OCI-LY7 (cell line): ENCODE results near the gene NUP93. TPM values are rescaled to one million over a fixed set of nuclear protein-coding genes. Genes with fewer than 3 reads are reported as not detected.

Source experiments
- BruUV-seq: library from RNA; stranded (reverse); fragments of 400-500 nt; replicated peaks from 2 replicates; lab custom pipeline; 2021; lab: Mats Ljungman, UMichigan
- CTCF ChIA-PET: fragments of 300-600 bp; sonication (Branson Sonifier 250); formaldehyde crosslinking; loops from one replicate; lab custom pipeline; 2022; ENCODE audit warnings: antibody characterized with exemption; ENCODE audit not compliant: unreplicated experiment; lab: Charles Lee
- POLR2A ChIA-PET: fragments of 300-600 bp; sonication (Branson Sonifier 250); formaldehyde crosslinking; loops from one replicate; lab custom pipeline; 2022; ENCODE audit warnings: antibody characterized with exemption; lab: Charles Lee
- DNase-seq: peaks from one replicate; pipeline ENCODE4 v3.0.0-alpha.2; 2015; ENCODE audit warnings: low spot score
- H2AFZ ChIP-seq: fragments of 200-600 bp; sonication (generic), shearing (Covaris generic); 2 replicates; pipeline ENCODE4 v1.6.1; 2014; ENCODE audit warnings: mild to moderate bottlenecking, antibody characterized with exemption, low read length, moderate library complexity
- H3K27ac ChIP-seq: fragments of 200-600 bp; sonication (generic); 2 replicates; pipeline ENCODE4 v1.5.1; 2014; ENCODE audit warnings: mixed run types, low read depth, mild to moderate bottlenecking, moderate library complexity, low read length, inconsistent platforms; ENCODE audit not compliant: poor library complexity, severe bottlenecking
- H3K36me3 ChIP-seq: fragments of 200-600 bp; sonication (generic); 2 replicates; pipeline ENCODE4 v1.6.1; 2014; ENCODE audit warnings: mild to moderate bottlenecking, antibody characterized with exemption, low read length, moderate library complexity, mixed read lengths; ENCODE audit not compliant: insufficient read depth
- H3K4me1 ChIP-seq: fragments of 200-600 bp; sonication (generic); 2 replicates; pipeline ENCODE4 v1.5.1; 2014; ENCODE audit warnings: mild to moderate bottlenecking, low read length; ENCODE audit not compliant: insufficient read depth, poor library complexity, severe bottlenecking
- H3K4me2 ChIP-seq: fragments of 200-600 bp; sonication (generic); 2 replicates; pipeline ENCODE4 v1.6.1; 2014; ENCODE audit warnings: mild to moderate bottlenecking, low read length
- H3K4me3 ChIP-seq: fragments of 200-600 bp; sonication (generic); 2 replicates; pipeline ENCODE4 v1.5.1; 2014; ENCODE audit warnings: mild to moderate bottlenecking, low read depth, low read length; ENCODE audit not compliant: poor library complexity, severe bottlenecking
- H3K79me2 ChIP-seq: fragments of 200-600 bp; sonication (generic); 2 replicates; pipeline ENCODE4 v1.6.1; 2016; ENCODE audit warnings: low read depth, mild to moderate bottlenecking, low read length, moderate library complexity, mixed read lengths; ENCODE audit not compliant: insufficient read depth
- H3K9me2 ChIP-seq: fragments of 200-600 bp; sonication (generic); 2 replicates; pipeline ENCODE4 v1.6.1; 2016; ENCODE audit warnings: mild to moderate bottlenecking, low read length, mixed read lengths; ENCODE audit not compliant: insufficient read depth
- H3K9me3 ChIP-seq: fragments of 200-600 bp; sonication (generic); 2 replicates; pipeline ENCODE4 v1.6.1; 2014; ENCODE audit warnings: mild to moderate bottlenecking, mixed run types, low read length, mixed read lengths
- H4K20me1 ChIP-seq: fragments of 200-600 bp; sonication (generic); 2 replicates; pipeline ENCODE4 v1.6.1; 2014; ENCODE audit warnings: mild to moderate bottlenecking, antibody characterized with exemption, low read length, moderate library complexity, mixed read lengths; ENCODE audit not compliant: insufficient read depth
- EZH2phosphoT487 ChIP-seq: fragments of 200-600 bp; sonication (generic); IDR thresholded peaks from 2 replicates; pipeline ENCODE4 v1.6.1; 2018; ENCODE audit warnings: low read depth, borderline replicate concordance, mild to moderate bottlenecking, mixed run types, antibody characterized with exemption, low read length, moderate library complexity, mixed read lengths
- intact Hi-C: fragments of 100-400 bp; cut with micrococcal nuclease; formaldehyde crosslinking; loops from one replicate; pipeline ENCODE4 v1.10.0; 2022; ENCODE audit not compliant: unreplicated experiment
- total RNA-seq, 2 experiments: library from RNA; depleted of rRNA in 1 of 2; stranded (reverse); fragments of >200 nt in 1 of 2; shearing (Covaris generic) in 1 of 2; gene quantifications; 2 replicates each; pipeline ENCODE4 v1.2.3, GENCODE V29; 2014 to 2022
- TF ChIP-seq, protein P1 (sequence below): fragments of 200-600 bp; sonication (generic); conservative IDR thresholded peaks from 2 replicates; pipeline ENCODE4 v1.5.1; 2014; ENCODE audit warnings: mild to moderate bottlenecking, antibody characterized with exemption, low read length, moderate library complexity, mixed read lengths

The NUP93 gene
- total RNA-seq, 2 experiments from 2014 or later: 119 to 183 TPM

DNA sequence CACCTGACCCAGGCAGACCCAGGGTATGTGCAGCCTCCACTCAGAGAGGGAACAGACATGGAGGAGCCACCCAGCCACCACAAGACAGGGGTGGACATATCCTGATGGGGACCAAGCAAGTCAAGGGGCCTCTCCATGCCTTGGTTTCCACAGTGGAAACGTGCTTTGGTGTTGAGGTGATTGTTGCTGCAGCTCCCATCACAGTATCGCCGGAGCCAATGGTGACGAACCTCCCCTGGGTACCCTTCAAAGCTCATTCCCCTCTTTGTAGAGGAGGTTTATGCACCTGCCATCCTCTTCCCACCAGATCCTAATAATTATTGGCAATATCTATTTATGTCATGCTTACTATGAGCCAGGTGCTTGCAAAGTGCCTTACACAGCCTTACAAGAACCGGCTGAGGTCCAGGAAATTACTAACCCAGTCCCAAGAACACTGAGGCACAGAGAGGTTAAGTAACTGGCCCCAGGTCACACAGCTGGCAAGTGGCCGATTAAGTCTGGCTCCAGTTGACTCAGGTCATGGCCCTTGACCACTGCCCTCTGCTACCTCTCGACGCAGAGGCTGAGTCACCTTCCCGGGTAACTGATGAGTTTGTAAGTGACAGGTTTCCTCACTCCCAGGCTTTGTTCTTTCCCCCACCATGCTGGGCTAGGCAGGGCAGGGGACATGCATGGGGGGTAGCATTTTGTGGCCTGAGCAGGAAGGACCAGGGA is 155.7 kb downstream of the NUP93 start:
- no peaks in the 10 kb centered on the region for H3K9me3 ChIP-seq
- intact Hi-C loops: no loop called here
- BruUV-seq: no TSS peak
- peaks cover 23% of the 10 kb centered on the region for H3K4me1 ChIP-seq
- H3K27ac ChIP-seq: no peak overlapping the region
- CTCF ChIA-PET: no interaction called here
- TF ChIP-seq, protein P1, sequence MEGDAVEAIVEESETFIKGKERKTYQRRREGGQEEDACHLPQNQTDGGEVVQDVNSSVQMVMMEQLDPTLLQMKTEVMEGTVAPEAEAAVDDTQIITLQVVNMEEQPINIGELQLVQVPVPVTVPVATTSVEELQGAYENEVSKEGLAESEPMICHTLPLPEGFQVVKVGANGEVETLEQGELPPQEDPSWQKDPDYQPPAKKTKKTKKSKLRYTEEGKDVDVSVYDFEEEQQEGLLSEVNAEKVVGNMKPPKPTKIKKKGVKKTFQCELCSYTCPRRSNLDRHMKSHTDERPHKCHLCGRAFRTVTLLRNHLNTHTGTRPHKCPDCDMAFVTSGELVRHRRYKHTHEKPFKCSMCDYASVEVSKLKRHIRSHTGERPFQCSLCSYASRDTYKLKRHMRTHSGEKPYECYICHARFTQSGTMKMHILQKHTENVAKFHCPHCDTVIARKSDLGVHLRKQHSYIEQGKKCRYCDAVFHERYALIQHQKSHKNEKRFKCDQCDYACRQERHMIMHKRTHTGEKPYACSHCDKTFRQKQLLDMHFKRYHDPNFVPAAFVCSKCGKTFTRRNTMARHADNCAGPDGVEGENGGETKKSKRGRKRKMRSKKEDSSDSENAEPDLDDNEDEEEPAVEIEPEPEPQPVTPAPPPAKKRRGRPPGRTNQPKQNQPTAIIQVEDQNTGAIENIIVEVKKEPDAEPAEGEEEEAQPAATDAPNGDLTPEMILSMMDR: no peak
- no peak for TF ChIP-seq EZH2phosphoT487
- no peak overlapping the region for H3K4me2 ChIP-seq
- H3K4me3 ChIP-seq: no peak overlapping the region
- no peak for DNase-seq
- H3K36me3 ChIP-seq: no peaks in the 10 kb centered on the region
- H4K20me1 ChIP-seq: no peaks in the 10 kb centered on the region
- POLR2A ChIA-PET: interaction anchor here (0.6 kb wide), 1 partner anchor 16 kb away, joined by 3 read pairs; no protein-coding TSS in a partner anchor
- H3K79me2 ChIP-seq: no peaks in the 10 kb centered on the region
- no peak overlapping the region for H2AFZ ChIP-seq
- no peaks in the 10 kb centered on the region for H3K9me2 ChIP-seq

DNA sequence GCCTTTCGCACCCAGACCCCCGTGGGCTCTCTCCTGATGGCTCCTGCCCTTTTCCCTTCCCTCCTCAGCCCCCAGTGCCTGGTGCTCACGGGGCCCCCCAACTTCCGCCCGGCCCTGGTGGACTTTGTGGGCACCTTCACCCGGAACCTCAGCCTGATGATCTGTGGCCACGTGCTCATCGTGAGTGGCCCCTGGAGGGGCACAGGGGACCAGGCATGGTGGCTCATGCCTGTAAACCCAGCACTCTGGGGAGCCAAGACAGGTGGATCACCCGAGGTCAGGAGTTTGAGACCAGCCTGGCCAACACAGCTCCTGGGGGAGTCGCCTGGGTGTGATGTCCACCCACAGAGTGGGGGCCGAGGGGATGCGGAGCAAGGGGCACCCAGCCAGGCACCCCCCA is 156.4 kb downstream of the NUP93 start:
- Histone ChIP-seq H3K9me2 (no peaks in the 10 kb centered on the region), H3K36me3 (no peaks in the 10 kb centered on the region), H2AFZ (no peak overlapping the region), H4K20me1 (no peaks in the 10 kb centered on the region), H3K27ac (no peak overlapping the region), H3K9me3 (no peaks in the 10 kb centered on the region), H3K79me2 (no peaks in the 10 kb centered on the region), H3K4me1 (peaks cover 23% of the 10 kb centered on the region), H3K4me3 (no peak overlapping the region), H3K4me2 (no peak overlapping the region)
- intact Hi-C loops: no loop called here
- no TSS peak for BruUV-seq
- ChIA-PET CTCF (no interaction called here), POLR2A (interaction anchor here (0.6 kb wide), 1 partner anchor 52 kb away, joined by 4 read pairs; no protein-coding TSS in a partner anchor)
- TF ChIP-seq EZH2phosphoT487: no peak
- TF ChIP-seq, protein P1: no peak
- no peak for DNase-seq

DNA sequence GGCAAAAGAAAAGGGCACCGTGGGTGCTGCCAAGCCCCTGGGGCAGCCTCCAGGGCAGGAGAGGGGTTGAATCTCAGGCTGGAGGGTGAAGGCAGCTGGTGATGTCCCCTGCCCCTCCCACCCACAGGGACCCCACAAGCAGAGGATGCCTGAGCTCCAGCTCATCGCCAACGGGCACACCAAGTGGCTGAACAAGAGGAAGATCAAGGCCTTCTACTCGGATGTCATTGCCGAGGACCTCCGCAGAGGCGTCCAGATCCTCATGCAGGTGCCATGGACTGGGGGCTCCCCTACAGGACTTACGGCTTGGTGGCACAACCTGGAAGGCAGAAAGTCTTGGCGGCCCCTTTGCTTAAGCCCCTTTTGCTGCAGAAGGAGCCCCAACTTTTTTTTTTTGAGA is 156.9 kb downstream of the NUP93 start:
- TF ChIP-seq, protein P1: no peak
- no peak for TF ChIP-seq EZH2phosphoT487
- DNase-seq: no peak
- Histone ChIP-seq H3K79me2 (no peaks in the 10 kb centered on the region), H3K9me3 (no peaks in the 10 kb centered on the region), H4K20me1 (no peaks in the 10 kb centered on the region), H3K4me2 (no peak overlapping the region), H3K36me3 (no peaks in the 10 kb centered on the region), H3K9me2 (no peaks in the 10 kb centered on the region), H3K4me3 (no peak overlapping the region), H2AFZ (no peak overlapping the region), H3K27ac (no peak overlapping the region), H3K4me1 (peaks cover 23% of the 10 kb centered on the region)
- BruUV-seq: no TSS peak
- POLR2A ChIA-PET: interaction anchor here (0.9 kb wide), 1 partner anchor 19 kb away, joined by 3 read pairs; no protein-coding TSS in a partner anchor
- CTCF ChIA-PET: no interaction called here
- intact Hi-C loops: no loop called here
